ENCODE data around the gene COL24A1. TPM values are rescaled to one million over a fixed set of nuclear protein-coding genes. Genes with fewer than 3 reads are reported as not detected.

Gene COL24A1
- total and polyA plus RNA-seq, 2 of the 13 experiments (the other 11 are each of a cell fraction or from before 2014, with no cell fraction given), result 0.04 to 0.13 TPM

DNA sequence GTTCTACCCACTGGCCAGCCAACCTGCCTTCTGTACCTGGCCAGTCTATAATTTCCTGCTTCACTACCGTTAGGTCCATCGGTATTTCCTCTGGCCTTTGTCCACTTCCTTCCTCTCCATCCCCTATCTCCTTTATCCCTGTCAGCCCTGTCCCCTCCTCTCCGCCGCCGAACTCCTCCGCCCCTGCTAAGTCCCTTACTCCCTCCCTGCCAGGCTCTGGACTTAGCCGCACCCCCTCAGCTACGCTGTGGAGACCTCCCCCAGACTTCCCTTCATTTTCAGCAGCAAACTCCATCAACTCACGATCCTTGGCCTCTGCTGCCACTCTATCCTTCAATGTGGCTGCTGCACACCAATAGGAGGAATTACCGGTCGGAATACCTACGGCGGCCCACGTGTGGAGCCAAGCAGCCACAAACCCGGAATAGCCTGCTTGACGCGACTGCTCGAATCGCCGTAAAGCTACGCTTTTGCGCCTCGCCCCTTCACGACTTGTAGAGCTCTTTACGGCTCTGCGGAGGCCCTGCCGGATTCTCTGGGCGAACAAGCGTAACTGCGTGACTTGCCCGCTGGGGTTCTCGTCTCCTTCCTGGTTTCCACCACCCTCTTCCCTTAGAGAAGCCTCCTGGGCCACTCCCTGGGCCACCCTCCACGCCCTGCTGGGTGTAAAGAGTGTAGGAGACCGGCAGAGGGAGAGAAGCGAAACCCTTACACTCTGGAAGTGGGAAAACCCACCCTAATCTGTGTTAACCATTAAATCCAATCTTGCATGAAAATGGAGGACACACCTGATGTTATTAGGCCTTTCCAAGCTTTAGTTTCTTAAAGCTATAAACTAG lies 448.4 kb downstream of the COL24A1 start, which contains the start of gene ZNHIT6 (continued):
- TF ChIP-seq ZNF34 (CRISPR knock-in tag; IDR thresholded peaks at IDR 0.05; ENCODE audit: borderline replicate concordance) (no peak), GFI1 (CRISPR knock-in tag; IDR thresholded peaks at IDR 0.05; ENCODE audit: borderline replicate concordance) (no peak), YEATS2 (CRISPR knock-in tag; IDR thresholded peaks at IDR 0.05; ENCODE audit: borderline replicate concordance) (peak; percentile 96), BORCS8-MEF2B (CRISPR knock-in tag; IDR thresholded peaks at IDR 0.05) (peak; percentile 66; the same call in 1 of the 2 replicates), HNF4A (CRISPR knock-in tag; IDR thresholded peaks at IDR 0.05) (peak; percentile 29), ZNF563 (CRISPR knock-in tag; IDR thresholded peaks at IDR 0.05) (no peak; the same call in 1 of the 2 replicates), EEA1 (CRISPR knock-in tag; IDR thresholded peaks at IDR 0.05; ENCODE audit: borderline replicate concordance) (0 out of 2 replicates have a peak, but pooled peaks have one; percentile 18), ZNF841 (CRISPR knock-in tag; IDR thresholded peaks at IDR 0.05; ENCODE audit: borderline replicate concordance) (no peak), ZNF354B (CRISPR knock-in tag; IDR thresholded peaks at IDR 0.05) (0 out of 2 replicates have a peak, but pooled peaks have one; percentile 27), FOSL2 (CRISPR knock-in tag; IDR thresholded peaks at IDR 0.05) (peak; percentile 43; the same call in 1 of the 2 replicates), NCOA1 (CRISPR knock-in tag; IDR thresholded peaks at IDR 0.05) (no peak), FOXA3 (CRISPR knock-in tag; IDR thresholded peaks at IDR 0.05) (peak; percentile 72), CAMTA2 (CRISPR knock-in tag; IDR thresholded peaks at IDR 0.05; ENCODE audit: borderline replicate concordance) (no peak), KMT2B (CRISPR knock-in tag; IDR thresholded peaks at IDR 0.05) (peak; percentile 97), JUND (CRISPR knock-in tag; IDR thresholded peaks at IDR 0.05) (no peak), YEATS4 (CRISPR knock-in tag; IDR thresholded peaks at IDR 0.05; ENCODE audit: borderline replicate concordance) (peak; percentile 91), SSRP1 (CRISPR knock-in tag; IDR thresholded peaks at IDR 0.05) (peak; percentile 39; the same call in 1 of the 2 replicates), TEAD3 (CRISPR knock-in tag; optimal IDR thresholded peaks at IDR 0.05; ENCODE audit: borderline replicate concordance) (peak; percentile 78), NR2F1 (CRISPR knock-in tag; IDR thresholded peaks at IDR 0.05) (0 out of 4 replicates have a peak, but pooled peaks of 1 of the 2 experiments have one; percentile 4), HOXA5 (CRISPR knock-in tag; IDR thresholded peaks at IDR 0.05) (peak; percentile 70; the same call in 1 of the 2 replicates), NKX3-1 (CRISPR knock-in tag; IDR thresholded peaks at IDR 0.05) (no peak), HOXA3 (CRISPR knock-in tag; IDR thresholded peaks at IDR 0.05) (peak; percentile 91), SATB2 (CRISPR knock-in tag; IDR thresholded peaks at IDR 0.05) (0 out of 2 replicates have a peak, but pooled peaks have one; percentile 47), CBFB (CRISPR knock-in tag; IDR thresholded peaks at IDR 0.05) (peak; percentile 23; the same call in 1 of the 2 replicates), SALL1 (CRISPR knock-in tag; IDR thresholded peaks at IDR 0.05) (peak; percentile 93), ZNF543 (CRISPR knock-in tag; IDR thresholded peaks at IDR 0.05) (peak; percentile 74; the same call in 1 of the 2 replicates)
- TF ChIP-seq, protein P1, sequence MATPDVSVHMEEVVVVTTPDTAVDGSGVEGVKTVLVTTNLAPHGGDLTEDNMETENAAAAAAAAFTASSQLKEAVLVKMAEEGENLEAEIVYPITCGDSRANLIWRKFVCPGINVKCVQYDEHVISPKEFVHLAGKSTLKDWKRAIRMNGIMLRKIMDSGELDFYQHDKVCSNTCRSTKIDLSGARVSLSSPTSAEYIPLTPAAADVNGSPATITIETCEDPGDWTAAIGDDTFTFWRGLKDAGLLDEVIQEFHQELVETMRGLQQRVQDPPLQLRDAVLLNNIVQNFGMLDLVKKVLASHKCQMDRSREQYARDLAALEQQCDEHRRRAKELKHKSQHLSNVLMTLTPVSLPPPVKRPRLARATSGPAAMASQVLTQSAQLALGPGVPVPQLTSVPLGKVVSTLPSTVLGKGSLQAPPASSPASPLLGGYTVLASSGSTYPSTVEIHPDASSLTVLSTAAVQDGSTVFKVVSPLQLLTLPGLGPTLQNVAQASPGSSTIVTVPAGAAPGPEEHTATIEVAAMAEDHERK (CRISPR knock-in tag; IDR thresholded peaks at IDR 0.05; ENCODE audit: low read depth), result 0 out of 2 replicates have a peak, but pooled peaks have one; percentile 45
- TF ChIP-seq, protein P2, sequence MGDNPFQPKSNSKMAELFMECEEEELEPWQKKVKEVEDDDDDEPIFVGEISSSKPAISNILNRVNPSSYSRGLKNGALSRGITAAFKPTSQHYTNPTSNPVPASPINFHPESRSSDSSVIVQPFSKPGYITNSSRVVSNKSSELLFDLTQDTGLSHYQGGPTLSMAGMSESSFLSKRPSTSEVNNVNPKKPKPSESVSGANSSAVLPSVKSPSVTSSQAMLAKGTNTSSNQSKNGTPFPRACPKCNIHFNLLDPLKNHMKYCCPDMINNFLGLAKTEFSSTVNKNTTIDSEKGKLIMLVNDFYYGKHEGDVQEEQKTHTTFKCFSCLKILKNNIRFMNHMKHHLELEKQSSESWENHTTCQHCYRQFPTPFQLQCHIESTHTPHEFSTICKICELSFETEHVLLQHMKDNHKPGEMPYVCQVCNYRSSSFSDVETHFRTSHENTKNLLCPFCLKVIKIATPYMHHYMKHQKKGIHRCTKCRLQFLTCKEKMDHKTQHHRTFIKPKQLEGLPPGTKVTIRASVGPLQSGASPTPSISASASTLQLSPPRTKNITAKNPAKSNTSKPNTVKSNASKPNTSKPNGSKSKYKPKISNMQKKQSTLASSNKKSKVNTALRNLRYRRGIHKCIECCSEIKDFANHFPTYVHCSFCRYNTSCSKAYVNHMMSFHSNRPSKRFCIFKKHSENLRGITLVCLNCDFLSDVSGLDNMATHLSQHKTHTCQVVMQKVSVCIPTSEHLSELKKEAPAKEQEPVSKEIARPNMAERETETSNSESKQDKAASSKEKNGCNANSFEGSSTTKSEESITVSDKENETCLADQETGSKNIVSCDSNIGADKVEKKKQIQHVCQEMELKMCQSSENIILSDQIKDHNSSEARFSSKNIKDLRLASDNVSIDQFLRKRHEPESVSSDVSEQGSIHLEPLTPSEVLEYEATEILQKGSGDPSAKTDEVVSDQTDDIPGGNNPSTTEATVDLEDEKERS (CRISPR knock-in tag; IDR thresholded peaks at IDR 0.05), result peak; percentile 78
